HG03432 (cell line): ENCODE measurements around the gene CELSR3.

Source experiments
- ATAC-seq: cut with Tn5 transposase; IDR thresholded peaks from one replicate; pipeline ENCODE4 v1.9.1; 2021; ENCODE audit warnings: mild to moderate bottlenecking, moderate library complexity; ENCODE audit not compliant: unreplicated experiment

Gene CELSR3

DNA sequence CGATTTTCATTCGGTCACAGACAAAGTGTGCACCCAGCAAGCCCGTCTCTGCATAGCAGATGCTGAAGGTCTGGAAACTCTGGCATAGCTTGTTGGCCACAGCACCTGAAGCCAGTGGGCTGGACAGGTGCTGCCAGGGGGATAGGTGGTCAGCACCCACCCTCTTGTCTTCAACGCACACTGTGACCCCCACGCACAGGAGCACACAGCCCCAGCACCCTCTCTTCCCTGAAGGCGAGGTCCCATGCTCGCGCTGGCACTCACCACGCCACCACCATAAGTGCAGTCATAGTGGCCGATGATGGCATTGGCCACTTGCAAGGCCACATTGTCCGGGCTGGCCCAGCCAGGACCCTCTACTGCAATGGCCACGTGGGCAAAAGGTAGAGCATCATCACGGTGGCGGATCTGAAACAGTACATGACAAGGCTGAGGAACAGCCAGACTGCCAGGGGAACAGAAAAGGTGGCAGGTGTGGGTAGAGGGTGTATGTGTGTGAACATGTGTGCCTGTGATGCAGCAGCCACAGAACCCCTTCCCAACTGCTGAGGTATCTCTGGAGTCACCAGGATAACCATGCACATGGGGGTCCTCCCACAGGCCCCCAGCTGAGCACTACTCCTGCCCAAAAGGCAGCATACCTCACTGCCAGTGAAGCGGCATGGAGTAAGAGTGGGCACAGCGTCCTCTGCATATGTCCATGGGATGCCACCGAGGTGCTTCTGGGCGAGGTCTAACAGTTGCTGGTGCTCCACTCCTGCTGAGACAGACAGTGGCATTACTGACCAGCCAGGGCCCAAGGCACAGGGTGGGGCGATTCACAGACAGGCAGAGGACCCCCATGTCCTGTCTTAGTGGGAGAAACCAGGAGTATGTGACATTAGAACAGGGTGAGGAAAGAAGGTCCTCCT, 61.7 kb downstream of the CELSR3 start:
- ATAC-seq = no peak

- ATAC-seq = no peak
These were observed 63.0 kb downstream of the CELSR3 start for GRCh38 chr3:48599509-48600285.

GRCh38 chr3:48599077-48599501, 63.6 kb downstream of the CELSR3 start:
- ATAC-seq = no peak

DNA sequence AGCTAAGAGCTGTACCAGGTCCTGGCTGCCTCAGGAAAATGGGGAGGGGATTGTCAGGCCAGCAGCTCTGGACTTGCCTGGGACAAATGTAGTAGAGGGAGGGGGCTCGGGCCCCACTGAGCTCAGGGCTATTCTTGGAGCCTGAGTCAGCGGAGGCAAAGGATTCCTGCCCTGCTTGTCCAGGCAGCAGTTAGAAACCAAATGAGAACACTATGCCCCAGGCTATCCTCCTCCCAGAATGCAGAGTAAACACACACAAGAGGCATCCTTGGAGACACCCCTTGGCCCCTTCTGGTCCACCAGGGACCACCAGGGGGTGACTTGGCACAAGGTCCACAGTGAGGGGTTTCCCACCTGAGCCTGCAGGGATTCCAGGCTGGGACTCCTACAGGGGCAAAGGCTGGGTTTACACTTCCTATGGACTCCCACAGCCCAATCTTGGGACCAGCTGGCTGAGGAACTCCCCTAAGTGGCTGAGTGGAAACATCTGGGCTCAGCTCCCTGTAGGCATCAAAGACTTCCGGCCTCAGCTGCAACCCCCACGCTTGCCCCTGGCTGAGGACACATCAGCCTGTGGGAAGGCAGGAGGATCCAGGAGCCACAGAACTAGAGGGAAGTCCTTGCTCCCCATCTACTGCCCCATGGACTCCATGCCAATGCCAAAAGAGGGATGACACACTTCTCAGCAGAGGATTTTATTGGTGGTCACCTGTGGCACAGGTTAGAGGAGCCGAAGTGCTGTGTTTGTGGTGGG, 64.2 kb downstream of the CELSR3 start:
- ATAC-seq = no peak

DNA sequence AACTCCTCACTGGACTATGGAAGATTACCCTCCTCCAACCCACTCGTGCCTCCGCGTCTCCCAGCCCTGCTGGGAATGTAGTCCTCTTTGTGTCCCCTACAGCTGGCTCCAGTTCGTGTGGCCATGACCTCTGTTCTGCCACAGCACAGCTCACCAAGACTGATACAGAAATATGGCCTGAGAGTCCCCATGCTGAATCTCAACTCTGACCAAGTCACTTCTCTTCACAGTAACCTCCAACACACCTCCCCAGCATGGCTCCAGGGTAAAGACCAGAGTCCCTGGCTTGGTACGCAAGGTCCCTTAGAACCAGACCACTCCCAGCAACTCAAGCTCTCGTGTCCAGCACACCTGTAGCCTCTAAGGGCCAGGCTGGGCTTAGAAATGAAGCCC, 65.3 kb downstream of the CELSR3 start:
- no peak for ATAC-seq

GRCh38 chr3:48596676-48597407, 65.8 kb downstream of the CELSR3 start:
- no peak for ATAC-seq

DNA sequence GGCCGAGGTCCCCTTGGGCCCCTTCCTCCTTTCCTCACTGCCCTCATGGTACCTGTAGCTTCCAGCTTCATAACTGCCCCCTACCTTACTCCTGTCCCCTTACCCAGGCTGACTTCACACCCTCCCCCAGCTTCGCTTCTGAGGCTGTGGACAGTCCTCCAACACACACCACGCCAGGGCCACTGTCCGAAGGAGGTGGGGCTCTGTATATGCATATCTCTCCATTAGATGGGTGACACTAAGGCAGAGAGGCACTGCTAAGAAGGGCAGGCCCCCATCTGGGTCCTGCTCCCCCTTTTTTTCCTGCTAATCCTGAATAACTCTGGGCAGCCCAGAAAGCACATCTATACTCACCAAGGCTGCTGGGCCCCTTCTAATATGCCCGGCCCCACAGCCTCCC, 66.5 kb downstream of the CELSR3 start:
- ATAC-seq = no peak

DNA sequence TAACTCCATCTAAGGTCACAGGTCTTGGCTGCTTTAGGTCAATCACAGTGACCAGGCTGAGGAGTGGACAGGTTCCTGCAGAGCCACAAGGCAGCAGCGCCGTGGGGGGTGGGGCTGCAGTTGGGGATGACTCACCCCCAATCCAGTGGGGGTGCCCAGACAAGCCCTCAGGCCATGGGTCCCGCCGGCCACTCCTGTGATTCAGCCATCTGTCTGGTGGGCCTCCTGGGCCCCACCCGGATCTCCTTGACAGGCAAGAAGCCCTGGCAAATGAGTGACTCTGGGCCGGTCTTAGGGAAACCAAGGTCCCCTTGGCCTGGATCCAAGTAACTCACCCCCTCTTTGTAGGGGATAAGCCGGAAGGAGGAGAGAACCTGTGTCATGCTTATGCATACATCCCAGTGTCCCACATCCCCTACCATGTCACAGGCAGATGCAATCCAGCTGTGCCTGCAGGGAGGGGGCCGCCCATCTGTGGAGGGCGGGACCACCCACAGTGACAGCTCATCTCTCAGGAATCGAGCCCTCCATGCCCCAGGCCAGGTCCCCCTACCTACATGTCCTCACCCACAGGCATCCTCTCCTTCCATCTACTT, 67.1 kb downstream of the CELSR3 start:
- no peak for ATAC-seq

GRCh38 chr3:48595075-48595525, 67.6 kb downstream of the CELSR3 start, which contains the start of gene COL7A1:
Gene COL7A1, minus strand, starts transcription at chr3:48595329. Its CDS starts 170 bp downstream, at chr3:48595159.
- no peak for ATAC-seq

GRCh38 chr3:48594417-48595049, 68.2 kb downstream of the CELSR3 start:
- ATAC-seq = no peak

DNA sequence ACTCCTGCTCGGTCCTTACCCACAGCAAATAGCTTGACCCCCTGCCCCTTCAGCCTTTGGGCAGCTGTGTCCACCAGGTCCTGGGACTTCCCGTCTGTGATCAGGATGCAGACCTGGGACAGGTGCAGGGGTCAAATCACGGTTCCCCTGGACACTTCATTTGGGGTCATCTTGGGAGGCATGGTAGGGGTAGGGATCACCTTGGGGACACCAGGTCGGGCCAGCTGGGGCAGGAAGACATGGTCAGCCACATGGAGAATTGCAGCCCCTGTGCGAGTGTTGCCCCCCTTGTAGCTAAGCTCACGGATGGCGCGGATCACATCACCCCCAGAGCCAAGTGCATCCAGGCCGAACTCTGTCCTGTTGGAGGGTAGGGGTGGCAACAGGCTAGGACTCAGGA, 69.3 kb downstream of the CELSR3 start:
- ATAC-seq = no peak

DNA sequence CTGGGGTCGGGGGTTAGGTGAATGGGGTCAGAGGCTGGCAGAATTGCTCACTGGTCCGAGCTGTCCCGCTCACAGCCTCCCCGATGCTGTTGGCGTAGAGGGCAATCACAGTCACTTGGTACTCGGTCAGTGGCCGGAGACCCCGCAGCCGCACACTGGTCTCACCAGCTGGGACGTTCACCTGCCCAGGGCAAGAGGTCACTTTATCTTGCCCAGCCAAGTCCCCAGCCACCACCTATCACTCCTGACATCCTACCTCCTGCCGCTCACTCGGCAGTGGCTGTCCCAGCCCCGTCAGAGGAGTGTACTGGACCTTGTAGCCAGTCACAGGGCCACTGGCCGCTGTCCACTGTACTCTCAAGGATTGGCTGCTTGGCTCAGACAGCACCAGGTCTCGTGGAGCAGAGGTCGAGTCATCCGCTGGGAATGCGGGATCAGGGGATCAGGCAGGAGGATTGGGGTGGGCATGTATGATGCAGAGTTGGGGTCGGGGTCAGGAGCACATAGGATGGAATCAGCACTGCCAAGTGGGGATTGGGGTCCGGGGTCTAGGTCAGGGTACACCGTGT, 70.1 kb downstream of the CELSR3 start:
- no peak for ATAC-seq

DNA sequence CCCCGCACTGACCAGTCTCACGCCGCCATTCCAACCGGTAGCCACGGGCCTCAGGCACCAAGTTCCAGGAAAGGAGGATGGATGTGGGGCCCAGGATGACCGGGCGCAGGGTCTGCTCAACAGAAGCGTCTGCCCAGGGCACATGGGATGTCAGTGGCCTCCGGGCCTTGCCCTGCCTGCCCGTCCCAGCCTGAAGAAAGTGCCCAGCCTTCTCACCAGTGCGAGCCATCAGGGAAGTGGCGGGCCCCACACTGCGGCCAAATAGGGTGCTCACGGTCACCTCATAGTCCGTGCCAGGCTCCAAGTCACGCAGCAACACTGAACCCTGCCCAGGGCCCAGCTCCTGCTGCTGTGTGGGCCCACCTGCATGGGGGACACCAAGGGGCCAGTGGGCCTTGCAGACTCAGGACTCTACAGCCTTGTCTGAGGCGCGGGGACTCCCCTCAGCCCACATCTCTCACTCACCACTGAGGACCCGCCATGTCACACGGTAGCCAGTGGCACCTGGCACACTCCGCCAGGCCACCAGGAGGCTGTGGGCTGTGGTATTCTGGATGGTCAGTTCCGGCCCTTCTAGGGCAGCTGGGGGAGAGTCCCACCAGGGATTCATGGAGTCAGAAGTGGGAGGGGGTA, 70.7 kb downstream of the CELSR3 start:
- ATAC-seq = no peak

DNA sequence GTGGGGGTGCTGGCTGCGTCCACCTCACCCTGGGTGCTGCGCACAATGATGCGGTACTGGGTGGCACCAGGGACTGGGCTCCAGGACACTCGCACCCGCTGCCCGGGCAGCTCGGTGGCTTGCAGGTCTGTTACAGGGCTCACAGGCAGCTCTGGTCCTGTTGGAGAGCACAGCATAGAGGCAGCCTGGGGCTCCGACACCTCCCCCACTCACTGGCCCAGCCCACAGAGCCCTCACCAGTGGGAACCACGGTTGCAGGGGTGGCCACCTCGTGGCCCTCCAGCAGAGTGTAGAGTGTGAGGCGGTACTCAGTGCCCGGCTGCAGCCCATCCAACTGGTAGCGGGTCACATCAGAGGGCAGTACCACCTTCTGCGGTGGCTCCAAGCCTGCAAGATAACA, 71.2 kb downstream of the CELSR3 start:
- ATAC-seq = no peak

GRCh38 chr3:48588230-48588629, 74.5 kb downstream of the CELSR3 start:
- ATAC-seq = no peak

GRCh38 chr3:48587686-48588085, 75.0 kb downstream of the CELSR3 start:
- ATAC-seq = no peak
